K562 (cell line): ENCODE measurements around the gene TRAK1. TPM values are rescaled to one million over a fixed set of nuclear protein-coding genes. Genes with fewer than 3 reads are reported as not detected.

Source experiments
- ATAC-seq: fragments of 200-7000 bp; cut with Tn5 transposase; 3 replicates; pipeline ENCODE4 v1.9.1; 2020; ENCODE audit warnings: moderate library complexity
- BruUV-seq: library from RNA; stranded (reverse); fragments of 400-500 nt; replicated peaks from 2 replicates; lab custom pipeline; 2021; lab: Mats Ljungman, UMichigan
- CTCF ChIA-PET: fragments of 300-600 bp; formaldehyde crosslinking; extraction: SDS; loops from one replicate; lab custom pipeline; 2021; ENCODE audit warnings: low intra/inter-chr PET ratio; lab: Yijun Ruan, JAX
- POLR2A ChIA-PET: fragments of 300-600, 350-650 bp; sonication (Branson Sonifier 250); formaldehyde crosslinking; extraction: SDS; loops from one replicate; lab custom pipeline; 2021; ENCODE audit warnings: antibody characterized with exemption, inconsistent platforms; lab: Yijun Ruan, JAX
- DNase-seq, 4 experiments: peaks; one replicate each; pipeline versions ENCODE4 v3.0.0 to v3.0.0-alpha.2; 2011 to 2018; ENCODE audit warnings: low spot score in 3 of 4, mixed read lengths in 3 of 4; ENCODE audit errors: extremely low read depth in 1 of 4
- FAIRE-seq: peaks from 2 replicates; lab custom pipeline; 2011; peaks lifted over from hg19 to GRCh38; lab: Jason Lieb, UNC
- H2AFZ ChIP-seq: 2 replicates; pipeline ENCODE4 v1.6.0; 2011; ENCODE audit warnings: low read depth, low read length, control low read depth, inconsistent platforms
- H3K27ac ChIP-seq: fragments of 200-600 bp; 3 replicates; pipeline ENCODE4 v1.8.0; 2011; ENCODE audit warnings: low read depth, mild to moderate bottlenecking, control low read depth, inconsistent platforms, low read length, moderate library complexity, mixed read lengths; ENCODE audit errors: extremely low read depth
- H3K27me3 ChIP-seq, 2 experiments: fragments of 300-600 bp in 1 of 2; 2 replicates in 1 of 2; 3 replicates in 1 of 2; pipeline versions ENCODE4 v1.6.0 to v1.8.0; 2011; ENCODE audit warnings: inconsistent platforms in 2 of 2, low read length in 2 of 2, mild to moderate bottlenecking in 1 of 2, mixed read lengths in 1 of 2, moderate library complexity in 1 of 2; ENCODE audit not compliant: control insufficient read depth in 2 of 2, insufficient read depth in 2 of 2
- H3K36me3 ChIP-seq: fragments of 300-600 bp; 3 replicates; pipeline ENCODE4 v1.8.0; 2011; ENCODE audit warnings: mild to moderate bottlenecking, low read length, inconsistent platforms; ENCODE audit not compliant: control insufficient read depth, insufficient read depth
- H3K4me1 ChIP-seq, 2 experiments: fragments of 200-600 bp in 1 of 2; replicated peaks in 1 of 2; 2 replicates in 1 of 2; 3 replicates in 1 of 2; pipeline versions ENCODE4 v1.5.1 to v1.8.0; 2011; ENCODE audit warnings: inconsistent platforms in 2 of 2, low read length in 2 of 2, mild to moderate bottlenecking in 1 of 2, mixed read lengths in 1 of 2, moderate library complexity in 1 of 2; ENCODE audit not compliant: control insufficient read depth in 2 of 2, insufficient read depth in 2 of 2
- H3K4me2 ChIP-seq: 2 replicates; pipeline ENCODE4 v1.6.1; 2011; ENCODE audit warnings: low read length, control low read depth, inconsistent platforms, mixed read lengths; ENCODE audit not compliant: insufficient read depth
- H3K4me3 ChIP-seq: fragments of 200-600 bp; sonication (generic), shearing (Covaris generic); 2 replicates; pipeline ENCODE4 v1.5.1; 2016; ENCODE audit warnings: control low read depth, inconsistent platforms
- H3K79me2 ChIP-seq: fragments of 200-600 bp; 3 replicates; pipeline ENCODE4 v1.8.0; 2011; ENCODE audit warnings: low read length, inconsistent platforms; ENCODE audit not compliant: control insufficient read depth, insufficient read depth
- H3K9ac ChIP-seq, 2 experiments: 2 replicates each; pipeline versions ENCODE4 v1.6.0 to v1.6.1; 2011; ENCODE audit warnings: low read depth in 2 of 2, low read length in 2 of 2, control low read depth in 1 of 2, inconsistent platforms in 1 of 2, mild to moderate bottlenecking in 1 of 2, mixed read lengths in 1 of 2; ENCODE audit not compliant: insufficient read depth in 1 of 2
- H3K9me1 ChIP-seq: one replicate; pipeline ENCODE4 v1.6.0; 2011; ENCODE audit warnings: inconsistent platforms, mild to moderate bottlenecking, low read length, moderate library complexity; ENCODE audit not compliant: control insufficient read depth, insufficient read depth
- H3K9me3 ChIP-seq: replicated peaks from 2 replicates; pipeline ENCODE4 v1.5.1; 2011; ENCODE audit warnings: low read depth, low read length, inconsistent platforms; ENCODE audit not compliant: control insufficient read depth, insufficient read depth
- H4K20me1 ChIP-seq: replicated peaks from 2 replicates; pipeline ENCODE4 v1.6.1; 2011; ENCODE audit warnings: low read length, inconsistent platforms, mixed read lengths; ENCODE audit not compliant: control insufficient read depth, insufficient read depth
- FOSL1 ChIP-seq: fragments of 200-800 bp; sonication (Bioruptor generic); conservative IDR thresholded peaks from 2 replicates; pipeline ENCODE4 v1.6.1; 2016; ENCODE audit warnings: missing genetic modification characterization, missing compliant biosample characterization
- HSF4 ChIP-seq: fragments of 250-450 bp; sonication (Bioruptor Pico); IDR thresholded peaks from 2 replicates; pipeline ENCODE4 v2.1.2; 2022; ENCODE audit warnings: mild to moderate bottlenecking, moderate library complexity, borderline replicate concordance
- SIRT6 ChIP-seq: IDR thresholded peaks from one replicate; pipeline ENCODE4 v1.6.1; 2012; ENCODE audit warnings: low read depth, mild to moderate bottlenecking, control low read depth, inconsistent platforms, low read length, moderate library complexity
- SRF ChIP-seq, 2 experiments: fragments of 250-450, 450-650 bp in 1 of 2; sonication (Bioruptor Pico) in 1 of 2; sonication (generic) in 1 of 2; formaldehyde crosslinking; IDR thresholded peaks; 2 replicates each; pipeline versions ENCODE4 v1.5.0 to v1.5.1; 2020 to 2022; ENCODE audit warnings: mild to moderate bottlenecking in 1 of 2, missing genetic modification reagents in 1 of 2
- ZBTB7A ChIP-seq: IDR thresholded peaks from 2 replicates; pipeline ENCODE4 v1.6.1; 2011; ENCODE audit warnings: low read depth, mild to moderate bottlenecking, low read length, moderate library complexity, borderline replicate concordance; ENCODE audit not compliant: control insufficient read depth
- ZNF384 ChIP-seq: IDR thresholded peaks from 2 replicates; pipeline ENCODE4 v1.6.1; 2012; ENCODE audit warnings: low read depth, low read length, improper control_type of control experiment
- WGBS: fragments of 100-300 bp; shearing (Covaris generic); methylation state at CpG from one replicate; pipeline ENCODE4 v1.1.6; 2016; ENCODE audit warnings: low coverage, mixed read lengths; ENCODE audit not compliant: insufficient coverage; ENCODE audit errors: missing lambda C conversion rate; 5-methylcytosine and 5-hydroxymethylcytosine counted together
- in situ Hi-C: fragments of 300-500 bp; cut with MboI; formaldehyde crosslinking; loops from 4 replicates; pipeline ENCODE4 v1.15.0; 2018; ENCODE audit warnings: inconsistent platforms, mixed read lengths
- intact Hi-C: fragments of 100-400 bp; cut with micrococcal nuclease; formaldehyde crosslinking; loops from 2 replicates; pipeline ENCODE4 v1.14.2; 2022
- polyA plus RNA-seq, 8 experiments: library from polyadenylated mRNA; depleted of rRNA in 4 of 8; stranded (reverse) in 5 of 8; unstranded in 3 of 8; fragments of >200 nt; fragmentation: Nextera tagmentation in 2 of 8; fragmentation: Illumina TruSeq in 1 of 8; extraction: Ambion mirVana in 2 of 8; extraction: Trizol in 1 of 8; gene quantifications; 2 replicates each; pipeline versions ENCODE4 v1.2.1 to v1.2.3, GENCODE V29; 2011 to 2014; ENCODE audit warnings: inconsistent platforms in 1 of 8, missing spikeins in 1 of 8
- total RNA-seq, 7 experiments: library from RNA; depleted of rRNA in 6 of 7; stranded (reverse); fragments of >200 nt in 6 of 7; fragmentation: Illumina TruSeq in 2 of 7; extraction: Trizol in 2 of 7; gene quantifications; 2 replicates each; pipeline versions ENCODE4 v1.2.1 to v1.2.3, GENCODE V29; 2011 to 2021; ENCODE audit warnings: low replicate concordance in 1 of 7
- TF ChIP-seq, protein P1 (sequence below): fragments of 450-650 bp; IDR thresholded peaks from 2 replicates; pipeline ENCODE4 v1.6.1; 2016

TRAK1 gene
- total and polyA plus RNA-seq, 9 of the 15 experiments (the other 6 are each of a cell fraction or from before 2014, with no cell fraction given) = 5.3 to 28.5 (median 17.5) TPM

DNA sequence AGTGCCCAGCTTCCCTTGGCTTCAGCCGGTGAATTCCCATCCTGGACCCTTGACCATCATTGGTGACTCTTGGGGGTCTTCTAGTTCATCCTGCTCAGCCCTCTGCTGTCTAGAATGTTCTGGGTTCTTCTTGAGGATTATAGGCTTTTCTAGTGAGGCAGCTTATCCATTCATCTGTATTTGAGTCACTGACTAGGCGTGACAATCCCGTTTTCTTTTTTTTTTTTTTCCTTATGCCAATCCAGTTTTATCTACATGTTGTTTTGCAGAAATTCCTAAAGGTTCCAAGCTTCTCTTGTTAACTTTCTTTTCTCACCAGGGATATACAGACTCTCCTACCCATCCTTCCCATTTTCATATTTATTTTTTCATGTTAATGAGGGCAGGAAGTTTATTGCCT lies 6.6 kb upstream of the TRAK1 start:
- in situ Hi-C loops = loop anchor here (25.0 kb wide), 1 partner anchor 172 kb away; no protein-coding TSS in a partner anchor
- intact Hi-C loops = no loop called here
- H3K27me3 ChIP-seq = no peaks in the 10 kb centered on the region
- H3K27ac ChIP-seq = no peak overlapping the region
- no peak overlapping the region for H3K4me3 ChIP-seq
- H3K79me2 ChIP-seq = peaks cover 5% of the 10 kb centered on the region; the same call in 2 of the 3 replicates
- no peak for DNase-seq
- no peak for FAIRE-seq
- ChIA-PET CTCF (no interaction called here), POLR2A (interaction anchor here (1.1 kb wide), 1 partner anchor 15 kb away, joined by 3 read pairs; no protein-coding TSS in a partner anchor)
- no peaks in the 10 kb centered on the region for H3K9me1 ChIP-seq
- TF ChIP-seq SRF (CRISPR knock-in tag; IDR thresholded peaks at IDR 0.05) = 0 out of 4 replicates have a peak, but pooled peaks of 1 of the 2 experiments have one; percentile 19
- TF ChIP-seq ZNF384 = peak; percentile 68
- TF ChIP-seq ZBTB7A = no peak
- no peak for TF ChIP-seq SIRT6
- TF ChIP-seq FOSL1 = peak; percentile 49
- TF ChIP-seq HSF4 = no peak
- TF ChIP-seq, protein P1, sequence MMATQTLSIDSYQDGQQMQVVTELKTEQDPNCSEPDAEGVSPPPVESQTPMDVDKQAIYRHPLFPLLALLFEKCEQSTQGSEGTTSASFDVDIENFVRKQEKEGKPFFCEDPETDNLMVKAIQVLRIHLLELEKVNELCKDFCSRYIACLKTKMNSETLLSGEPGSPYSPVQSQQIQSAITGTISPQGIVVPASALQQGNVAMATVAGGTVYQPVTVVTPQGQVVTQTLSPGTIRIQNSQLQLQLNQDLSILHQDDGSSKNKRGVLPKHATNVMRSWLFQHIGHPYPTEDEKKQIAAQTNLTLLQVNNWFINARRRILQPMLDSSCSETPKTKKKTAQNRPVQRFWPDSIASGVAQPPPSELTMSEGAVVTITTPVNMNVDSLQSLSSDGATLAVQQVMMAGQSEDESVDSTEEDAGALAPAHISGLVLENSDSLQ = no peak
- no peak overlapping the region for H3K4me2 ChIP-seq
- BruUV-seq = no TSS peak
- H3K36me3 ChIP-seq = peaks cover 11% of the 10 kb centered on the region; the same call in 2 of the 3 replicates
- no peak overlapping the region for H3K9ac ChIP-seq
- no peak overlapping the region for H2AFZ ChIP-seq
- H3K9me3 ChIP-seq = no peaks in the 10 kb centered on the region
- no peak for ATAC-seq
- peaks cover 3 to 5% of the 10 kb centered on the region in 2 experiments; a peak in 3 of 5 replicates for H3K4me1 ChIP-seq
- WGBS = 21% methylated on average over 3 of the region's 3 CpGs
- H4K20me1 ChIP-seq = no peaks in the 10 kb centered on the region; the same call in 1 of the 2 replicates
